Endothelial cell of umbilical vein (primary cell): Measurements from ENCODE around the gene HBG2. TPM values are rescaled to one million over a fixed set of nuclear protein-coding genes. Genes with fewer than 3 reads are reported as not detected.

Experiments
- BruUV-seq: library from RNA; stranded (reverse); fragments of 400-500 nt; replicated peaks from 2 replicates; lab custom pipeline; 2021; lab: Mats Ljungman, UMichigan
- CTCF ChIA-PET: fragments of 300-600, 350-600 bp; sonication (Branson Sonifier 250); formaldehyde crosslinking; loops from one replicate; lab custom pipeline; 2021; ENCODE audit warnings: antibody characterized with exemption, inconsistent platforms; lab: Charles Lee
- POLR2A ChIA-PET: fragments of 300-600, 350-600 bp; sonication (Branson Sonifier 250); formaldehyde crosslinking; loops from one replicate; lab custom pipeline; 2021; ENCODE audit warnings: antibody characterized with exemption, inconsistent platforms; lab: Charles Lee
- DNase-seq: peaks from one replicate; pipeline ENCODE4 v3.0.0-alpha.2; 2011; ENCODE audit warnings: low read depth, low spot score
- FAIRE-seq: peaks from 2 replicates; lab custom pipeline; 2011; peaks lifted over from hg19 to GRCh38; lab: Jason Lieb, UNC
- H2AFZ ChIP-seq: 2 replicates; pipeline ENCODE4 v1.6.0; 2012; ENCODE audit warnings: low read depth, low read length, control low read depth, inconsistent platforms
- H3K27ac ChIP-seq: 2 replicates; pipeline ENCODE4 v1.5.1; 2011; ENCODE audit warnings: low read depth, mild to moderate bottlenecking, control low read depth, low read length, moderate library complexity; ENCODE audit not compliant: insufficient read depth
- H3K27me3 ChIP-seq, 2 experiments: 2 replicates each; pipeline versions ENCODE4 v1.6.0 to v1.6.1; 2011; ENCODE audit warnings: low read length in 2 of 2, mixed read lengths in 1 of 2; ENCODE audit not compliant: control insufficient read depth in 2 of 2, insufficient read depth in 2 of 2
- H3K36me3 ChIP-seq, 2 experiments: 2 replicates in 1 of 2; 3 replicates in 1 of 2; pipeline ENCODE4 v1.5.1; 2011; ENCODE audit warnings: low read length in 2 of 2, mild to moderate bottlenecking in 1 of 2, moderate library complexity in 1 of 2; ENCODE audit not compliant: control insufficient read depth in 2 of 2, insufficient read depth in 2 of 2; ENCODE audit errors: extremely low read depth in 1 of 2
- H3K4me1 ChIP-seq: 3 replicates; pipeline ENCODE4 v1.5.1; 2011; ENCODE audit warnings: mild to moderate bottlenecking, low read length; ENCODE audit not compliant: control insufficient read depth, insufficient read depth; ENCODE audit errors: extremely low read depth
- H3K4me2 ChIP-seq: 2 replicates; pipeline ENCODE4 v1.6.1; 2011; ENCODE audit warnings: low read length, control low read depth, mixed read lengths; ENCODE audit not compliant: insufficient read depth
- H3K4me3 ChIP-seq, 3 experiments: fragments of 200-600 bp in 1 of 3; sonication (generic), shearing (Covaris generic) in 1 of 3; replicated peaks in 1 of 3; 2 replicates each; pipeline ENCODE4 v1.5.1; 2011 to 2016; ENCODE audit warnings: control low read depth in 3 of 3, low read length in 3 of 3, mild to moderate bottlenecking in 2 of 3, inconsistent platforms in 1 of 3, low read depth in 1 of 3, moderate library complexity in 1 of 3; ENCODE audit not compliant: insufficient read depth in 1 of 3
- H3K79me2 ChIP-seq: 2 replicates; pipeline ENCODE4 v1.6.0; 2012; ENCODE audit warnings: low read length, inconsistent platforms; ENCODE audit not compliant: control insufficient read depth, insufficient read depth
- H3K9ac ChIP-seq: replicated peaks from 2 replicates; pipeline ENCODE3; 2011; ENCODE audit warnings: low read length, control low read depth; ENCODE audit not compliant: insufficient read depth; ENCODE audit errors: extremely low read depth
- H3K9me1 ChIP-seq: replicated peaks from 3 replicates; pipeline ENCODE4 v1.6.0; 2011; ENCODE audit warnings: mild to moderate bottlenecking, low read length; ENCODE audit not compliant: control insufficient read depth, insufficient read depth; ENCODE audit errors: extremely low read depth
- H3K9me3 ChIP-seq: replicated peaks from 2 replicates; pipeline ENCODE4 v1.5.1; 2012; ENCODE audit warnings: low read length, inconsistent platforms; ENCODE audit not compliant: control insufficient read depth, insufficient read depth
- H4K20me1 ChIP-seq: replicated peaks from 2 replicates; pipeline ENCODE3; 2011; ENCODE audit warnings: mild to moderate bottlenecking, low read length; ENCODE audit not compliant: control insufficient read depth, insufficient read depth; ENCODE audit errors: extremely low read depth
- EZH2 ChIP-seq: IDR thresholded peaks from 2 replicates; pipeline ENCODE4 v1.6.1; 2012; ENCODE audit warnings: borderline replicate concordance, low read depth, mild to moderate bottlenecking, moderate library complexity, low read length, inconsistent platforms; ENCODE audit not compliant: severe bottlenecking
- FOS ChIP-seq: IDR thresholded peaks from 2 replicates; pipeline ENCODE4 v1.6.1; 2011; ENCODE audit warnings: mild to moderate bottlenecking, low read length, moderate library complexity, borderline replicate concordance; ENCODE audit not compliant: insufficient read depth
- GATA2 ChIP-seq: IDR thresholded peaks from 2 replicates; pipeline ENCODE4 v1.7.0; 2011; ENCODE audit warnings: low read depth, mild to moderate bottlenecking, moderate library complexity, mixed read lengths, low read length; ENCODE audit not compliant: insufficient read length, insufficient read depth
- MYC ChIP-seq: IDR thresholded peaks from one replicate; pipeline ENCODE4 v1.6.1; 2011; ENCODE audit warnings: mild to moderate bottlenecking, low read depth, low read length
- POLR2A ChIP-seq: IDR thresholded peaks from 2 replicates; pipeline ENCODE4 v1.6.1; 2012; ENCODE audit warnings: low read depth, mild to moderate bottlenecking, control low read depth, low read length
- dilution Hi-C: fragments of 300-500 bp; cut with MboI; formaldehyde crosslinking; loops from one replicate; pipeline ENCODE4 v1.15.0; 2019; ENCODE audit warnings: low sequenced_read_pairs; ENCODE audit not compliant: extremely low pct_ligation_motif_present
- intact Hi-C: fragments of 100-400 bp; cut with micrococcal nuclease; formaldehyde crosslinking; loops from one replicate; pipeline ENCODE4 v1.10.0; 2022
- polyA plus RNA-seq, 4 experiments: library from polyadenylated mRNA; depleted of rRNA in 3 of 4; stranded (reverse) in 3 of 4; unstranded in 1 of 4; fragments of >200 nt; gene quantifications; 2 replicates each; pipeline versions ENCODE4 v1.2.1 to v1.2.3, GENCODE V29; 2011 to 2012; ENCODE audit warnings: missing spikeins in 1 of 4
- total RNA-seq: library from RNA; stranded (reverse); gene quantifications from 2 replicates; pipeline ENCODE4 v1.2.3, GENCODE V29; 2021
- TF ChIP-seq, protein P1 (sequence below): IDR thresholded peaks from 2 replicates; pipeline ENCODE4 v1.6.1; 2011; ENCODE audit not compliant: insufficient read depth, insufficient read length
- TF ChIP-seq, protein P2 (sequence below), 2 donors: IDR thresholded peaks; 1 replicate in 1 of 2; 2 replicates in 1 of 2; pipeline ENCODE4 v1.5.1; 2011; ENCODE audit warnings: low read length in 2 of 2, mild to moderate bottlenecking in 2 of 2, moderate library complexity in 2 of 2, control low read depth in 1 of 2, inconsistent platforms in 1 of 2, low read depth in 1 of 2; ENCODE audit not compliant: insufficient read depth in 1 of 2; ENCODE audit errors: extremely low read depth in 1 of 2

HBG2 gene
- total and polyA plus RNA-seq, 2 donors (not counting 3 experiments of a cell fraction or from before 2014, with no cell fraction given) = 1.2 TPM; not detected in 1

DNA sequence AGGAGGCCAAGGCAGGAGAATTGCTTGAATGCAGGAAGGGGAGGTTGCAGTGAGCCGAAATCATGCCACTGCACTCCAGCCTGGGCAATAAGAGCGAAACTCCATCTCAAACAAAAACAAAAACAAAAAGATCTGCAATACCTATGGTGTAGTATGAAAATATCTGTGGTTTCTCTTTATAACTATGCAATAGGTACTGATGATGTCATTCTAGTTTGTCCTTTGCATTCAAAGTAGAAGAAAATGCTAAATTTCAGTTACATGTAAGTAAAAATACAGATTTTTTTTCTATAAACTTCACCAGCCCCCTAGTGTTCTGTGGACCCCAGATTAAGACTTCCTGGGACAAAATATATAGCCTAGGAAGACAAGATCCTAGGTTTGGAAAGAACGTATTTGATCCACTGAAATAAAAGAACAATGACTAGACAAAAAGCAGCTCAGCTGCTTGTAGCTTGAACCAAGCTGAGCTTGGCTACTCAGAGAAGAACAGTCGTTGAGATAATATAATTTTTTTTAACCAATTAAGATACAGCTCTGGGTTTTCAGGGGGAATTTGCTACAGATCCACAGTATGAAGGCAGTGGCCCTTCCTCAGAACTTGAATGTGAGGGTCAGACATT lies 17.9 kb upstream of the HBG2 start:
- Histone ChIP-seq H3K36me3 (no peaks in the 10 kb centered on the region), H3K27ac (no peak overlapping the region), H3K9me3 (no peaks in the 10 kb centered on the region), H3K4me1 (no peaks in the 10 kb centered on the region), H3K79me2 (no peaks in the 10 kb centered on the region), H3K27me3 (no peaks in the 10 kb centered on the region), H3K9ac (no peak overlapping the region), H2AFZ (no peak overlapping the region), H3K4me3 (no peak overlapping the region), H3K4me2 (no peak overlapping the region), H4K20me1 (no peaks in the 10 kb centered on the region), H3K9me1 (no peaks in the 10 kb centered on the region)
- dilution Hi-C loops (no loop called here), intact Hi-C loops (no loop called here)
- BruUV-seq = no TSS peak
- POLR2A ChIA-PET = no interaction called here
- DNase-seq (no peak), FAIRE-seq (no peak)
- TF ChIP-seq FOS (no peak), GATA2 (no peak), POLR2A (no peak), EZH2 (no peak), MYC (no peak)
- TF ChIP-seq, protein P1, sequence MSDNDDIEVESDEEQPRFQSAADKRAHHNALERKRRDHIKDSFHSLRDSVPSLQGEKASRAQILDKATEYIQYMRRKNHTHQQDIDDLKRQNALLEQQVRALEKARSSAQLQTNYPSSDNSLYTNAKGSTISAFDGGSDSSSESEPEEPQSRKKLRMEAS = no peak
- TF ChIP-seq, protein P2, sequence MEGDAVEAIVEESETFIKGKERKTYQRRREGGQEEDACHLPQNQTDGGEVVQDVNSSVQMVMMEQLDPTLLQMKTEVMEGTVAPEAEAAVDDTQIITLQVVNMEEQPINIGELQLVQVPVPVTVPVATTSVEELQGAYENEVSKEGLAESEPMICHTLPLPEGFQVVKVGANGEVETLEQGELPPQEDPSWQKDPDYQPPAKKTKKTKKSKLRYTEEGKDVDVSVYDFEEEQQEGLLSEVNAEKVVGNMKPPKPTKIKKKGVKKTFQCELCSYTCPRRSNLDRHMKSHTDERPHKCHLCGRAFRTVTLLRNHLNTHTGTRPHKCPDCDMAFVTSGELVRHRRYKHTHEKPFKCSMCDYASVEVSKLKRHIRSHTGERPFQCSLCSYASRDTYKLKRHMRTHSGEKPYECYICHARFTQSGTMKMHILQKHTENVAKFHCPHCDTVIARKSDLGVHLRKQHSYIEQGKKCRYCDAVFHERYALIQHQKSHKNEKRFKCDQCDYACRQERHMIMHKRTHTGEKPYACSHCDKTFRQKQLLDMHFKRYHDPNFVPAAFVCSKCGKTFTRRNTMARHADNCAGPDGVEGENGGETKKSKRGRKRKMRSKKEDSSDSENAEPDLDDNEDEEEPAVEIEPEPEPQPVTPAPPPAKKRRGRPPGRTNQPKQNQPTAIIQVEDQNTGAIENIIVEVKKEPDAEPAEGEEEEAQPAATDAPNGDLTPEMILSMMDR (IDR thresholded peaks at IDR 0.05; ENCODE audit: extremely low read depth in 1 of 2, insufficient read depth in 1 of 2, low read depth in 1 of 2, low read length in 2 of 2) = no peak
- CTCF ChIA-PET = no interaction called here
